ENCODE results near the gene STAMBP.
"Not testable (repeated sequence)": the region's sequence is repeated elsewhere in the genome, so short reads cannot be mapped to it uniquely, and the experiment has no call there.

STAMBP gene

DNA sequence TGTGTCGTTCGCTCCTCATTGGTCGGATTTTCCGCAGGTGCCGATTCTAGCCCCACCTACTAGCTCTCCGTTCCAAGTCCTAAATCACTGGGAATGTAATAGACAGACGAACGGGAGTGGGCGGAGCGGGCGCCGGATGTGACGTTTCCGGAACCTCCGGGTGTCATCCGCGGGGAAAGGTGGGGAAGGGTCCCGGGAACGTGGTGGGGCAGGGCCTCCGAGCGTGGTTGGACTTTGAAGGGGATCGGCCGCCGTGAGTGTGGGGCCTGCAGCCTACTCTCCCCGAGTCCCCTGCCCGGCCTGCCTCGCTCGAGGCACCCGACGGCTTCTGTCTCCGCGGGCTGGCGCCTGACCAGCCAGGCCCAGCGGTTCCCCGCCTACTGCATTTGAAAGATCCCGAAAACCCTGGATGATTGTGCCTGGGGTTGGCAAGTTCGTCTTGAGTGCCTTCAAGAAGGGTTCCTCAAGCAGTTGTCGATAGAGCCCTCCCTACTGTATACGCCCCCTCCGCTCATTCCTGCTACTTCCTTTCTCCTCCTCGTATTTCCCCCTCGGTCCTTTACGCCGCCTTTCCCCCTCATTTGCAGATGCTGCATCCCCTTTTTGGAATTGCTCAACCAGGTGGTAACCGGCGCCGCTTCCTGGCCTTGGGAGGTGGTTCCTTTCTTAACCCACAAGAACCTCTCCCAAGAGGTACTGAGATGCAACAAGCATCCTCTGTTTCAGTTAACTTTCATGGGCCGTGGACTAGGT lies at the start of gene STAMBP:
TSS of gene STAMBP (plus strand) at position 144 of the 753 bp plus-strand sequence. CDS start 1,896 bp downstream, outside the sequence.
- peak; percentile 91 for DNase-seq

DNA sequence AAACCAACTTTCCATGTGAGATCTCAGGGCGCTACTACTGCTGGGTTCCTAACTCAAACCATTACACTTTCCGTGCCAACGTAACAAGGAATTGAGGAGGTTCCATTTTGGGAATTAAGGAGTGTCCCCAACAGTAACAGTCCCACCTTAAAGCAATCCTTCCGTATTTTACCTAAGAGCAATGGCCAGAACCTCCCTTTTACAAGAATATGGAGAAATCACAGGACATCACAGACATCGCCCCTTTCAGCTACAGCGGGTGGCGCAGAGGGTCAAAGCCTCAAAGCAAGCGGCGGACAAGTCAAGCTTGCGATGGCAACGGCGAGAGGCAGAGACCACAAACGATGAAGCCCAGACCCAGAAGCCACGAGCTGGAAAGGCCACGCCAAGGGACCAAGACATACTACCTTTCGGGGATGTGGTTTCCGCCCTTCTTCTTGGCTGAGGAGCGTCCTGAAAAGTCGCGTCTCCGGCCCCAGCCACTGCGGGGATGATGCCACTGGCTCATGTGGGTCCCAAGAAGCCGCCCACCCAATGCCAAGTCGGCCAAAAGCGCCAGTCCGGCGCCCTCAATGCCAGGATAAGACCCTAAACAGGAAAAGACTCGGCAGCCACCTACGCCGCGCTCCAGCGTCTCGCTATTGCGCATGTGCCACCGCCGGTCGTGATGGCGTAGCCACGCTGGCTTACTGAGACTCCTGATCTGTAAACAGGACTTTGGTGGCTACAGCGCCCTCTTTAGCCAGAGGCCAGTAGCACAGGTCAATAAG lies 49.1 kb upstream of the STAMBP start, which contains the start of gene DUSP11:
TSS of gene DUSP11 (minus strand) at position 637 of the 770 bp plus-strand sequence. CDS start at position 508, 129 bp downstream.
- DNase-seq: peak; percentile 98

DNA sequence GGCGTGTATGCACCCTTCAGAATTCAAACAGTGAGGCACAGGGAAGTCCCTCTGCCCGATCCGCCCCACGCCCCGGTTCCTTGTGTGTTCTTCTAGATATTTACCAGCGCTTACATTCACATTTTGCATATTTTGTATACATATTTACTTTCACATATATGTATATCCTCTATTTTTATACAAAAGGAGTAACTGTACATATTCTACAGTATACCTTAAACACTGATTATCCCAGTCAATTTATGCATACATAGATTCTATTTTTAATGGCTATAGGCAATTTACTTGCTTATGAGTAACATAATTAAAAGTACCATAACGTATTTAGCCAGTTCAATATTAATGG lies 48.6 kb upstream of the STAMBP start:
- DNase-seq: no peak

GRCh38 chr2:73783402-73783801 lies 45.4 kb upstream of the STAMBP start:
- not testable (repeated sequence) for DNase-seq

- DNase-seq: not testable (repeated sequence)
Measured at GRCh38 chr2:73783883-73784282, 44.9 kb upstream of the STAMBP start, which contains the start of gene C2orf78. Gene C2orf78 (plus strand): TSS chr2:73784183. CDS start chr2:73784310, 127 bp downstream.

- DNase-seq: no peak
Measured at GRCh38 chr2:73811878-73812277, 16.9 kb upstream of the STAMBP start.

DNA sequence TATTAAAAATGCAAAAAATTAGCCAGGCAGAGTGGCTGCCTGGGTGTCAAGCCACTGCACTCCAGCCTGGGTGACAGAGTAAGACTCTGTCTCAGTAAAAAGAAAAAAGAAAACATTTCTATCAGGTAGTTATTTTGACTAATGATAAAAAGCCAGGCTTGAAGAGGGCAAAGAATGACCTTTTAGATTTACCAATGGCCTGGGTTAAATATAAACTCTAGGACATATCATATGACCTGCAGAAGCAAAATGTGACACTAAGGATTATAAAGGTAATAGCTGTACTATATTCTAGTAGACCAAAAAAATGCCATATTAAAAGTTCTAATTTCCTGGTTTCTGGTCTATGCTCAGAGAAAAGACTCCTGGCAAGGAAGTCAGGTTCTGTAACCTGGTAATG lies 16.1 kb upstream of the STAMBP start:
- no peak for DNase-seq

- no peak for DNase-seq
Measured at GRCh38 chr2:73818296-73818695, 10.5 kb upstream of the STAMBP start.

- peak; percentile 64 for DNase-seq
Measured at GRCh38 chr2:73821227-73821626, 7.5 kb upstream of the STAMBP start.

GRCh38 chr2:73821669-73822068 lies 7.1 kb upstream of the STAMBP start:
- no peak for DNase-seq

DNA sequence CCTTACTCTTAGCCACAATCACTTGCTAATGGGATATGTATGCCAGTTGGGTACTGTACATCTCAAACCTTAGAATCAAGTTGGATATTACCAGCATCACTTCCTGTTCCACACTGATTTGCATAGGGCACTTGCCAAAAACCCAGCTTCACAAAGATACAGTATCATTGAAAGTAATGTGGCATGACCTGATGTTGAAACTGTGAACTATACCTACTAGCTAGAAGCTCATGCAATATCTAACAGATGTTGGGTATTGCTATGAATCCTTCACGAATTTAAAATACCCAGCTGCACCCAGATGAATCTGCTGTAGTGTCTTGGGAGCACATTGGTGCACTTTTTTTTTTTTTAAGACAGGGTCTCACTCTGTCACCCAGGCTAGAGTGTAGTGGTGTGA lies 6.5 kb upstream of the STAMBP start:
- DNase-seq: no peak

- no peak for DNase-seq
Measured at GRCh38 chr2:73822991-73823390, 5.8 kb upstream of the STAMBP start.

GRCh38 chr2:73823416-73823815 lies 5.3 kb upstream of the STAMBP start:
- no peak for DNase-seq

GRCh38 chr2:73823916-73824523 lies 4.7 kb upstream of the STAMBP start:
- no peak for DNase-seq

DNA sequence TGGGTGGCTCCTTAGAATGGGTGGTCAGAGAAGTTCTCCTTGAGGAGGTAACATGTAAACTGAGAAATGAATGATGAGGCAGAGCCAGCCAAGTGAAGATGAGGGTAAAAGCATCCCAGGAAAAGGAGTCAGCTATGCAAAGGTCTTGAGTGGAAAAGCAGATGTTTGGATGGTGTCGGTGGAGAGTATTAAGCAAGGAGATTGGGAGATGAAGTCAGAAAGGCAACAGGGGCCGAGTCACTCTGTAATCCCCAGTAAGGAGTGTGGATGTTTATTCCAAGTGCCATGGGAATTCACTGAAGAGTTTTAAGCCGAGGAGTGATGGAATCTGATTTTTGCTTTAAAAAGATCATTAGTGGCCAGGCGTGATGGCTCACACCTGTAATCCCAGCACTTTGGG lies 3.4 kb upstream of the STAMBP start:
- no peak for DNase-seq

GRCh38 chr2:73827018-73827417 lies 1.7 kb upstream of the STAMBP start:
- DNase-seq: no peak

- no peak for DNase-seq
Measured at GRCh38 chr2:73827660-73828388, 937 bp upstream of the STAMBP start.

- no peak for DNase-seq
Measured at GRCh38 chr2:73828389-73828817, 358 bp upstream of the STAMBP start.

DNA sequence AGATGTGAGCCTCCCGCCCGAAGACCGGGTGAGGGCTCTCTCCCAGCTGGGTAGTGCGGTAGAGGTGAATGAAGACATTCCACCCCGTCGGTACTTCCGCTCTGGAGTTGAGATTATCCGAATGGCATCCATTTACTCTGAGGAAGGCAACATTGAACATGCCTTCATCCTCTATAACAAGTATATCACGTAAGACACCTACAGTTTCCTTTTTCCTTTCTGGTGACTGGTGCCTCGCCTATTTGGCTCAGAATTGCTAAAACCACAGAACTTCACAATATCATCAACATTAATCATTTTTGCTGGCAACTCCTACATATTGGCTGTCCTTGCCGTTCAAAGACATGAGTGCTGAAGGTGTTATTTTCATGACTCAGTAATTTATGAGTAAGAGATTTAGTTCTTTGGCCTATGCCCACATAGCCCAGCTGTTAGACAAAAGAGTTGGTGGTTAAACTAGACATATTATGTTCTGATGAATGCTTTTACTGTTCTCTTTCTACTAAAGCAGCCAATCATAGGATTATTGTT lies 2.2 kb downstream of the STAMBP start:
- DNase-seq: no peak

DNA sequence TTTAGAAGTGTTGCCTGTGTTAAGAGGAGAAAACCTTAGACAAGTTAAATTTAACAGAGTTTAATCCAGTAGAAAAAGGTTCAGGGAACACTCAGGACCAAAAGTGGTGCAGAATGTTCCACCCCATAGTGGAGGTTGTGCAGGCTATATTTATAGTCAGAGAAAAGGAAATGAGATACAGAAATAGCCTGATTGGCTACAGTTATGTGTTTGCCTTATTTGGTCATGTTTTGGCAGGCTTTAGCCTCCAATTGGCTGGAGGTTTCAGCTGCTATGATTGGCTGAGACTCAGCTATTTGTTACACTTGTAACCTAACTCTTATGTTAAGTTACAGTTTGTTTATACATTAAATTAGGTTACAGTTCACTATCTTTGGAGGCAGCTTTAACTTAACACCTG lies 4.2 kb downstream of the STAMBP start:
- no peak for DNase-seq

GRCh38 chr2:73836141-73836943 lies 7.6 kb downstream of the STAMBP start:
- no peak for DNase-seq

Data from activated CD8-positive, alpha-beta memory T cell treated with anti-CD3 and anti-CD28 coated beads, Interleukin-2, amount 50 U/mL, for 48 hours (primary cell).